Measurements from ENCODE around the gene ZNF324B.
"Not testable (repeated sequence)": the region's sequence is repeated elsewhere in the genome, so short reads cannot be mapped to it uniquely, and the experiment has no call there.

The ZNF324B gene

GRCh38 chr19:58455306-58455705 lies 3.9 kb downstream of the ZNF324B start:
- DNase-seq (ENCODE audit: low read depth in 2 of 2), result no peak

GRCh38 chr19:58456111-58456510 lies 4.7 kb downstream of the ZNF324B start:
- DNase-seq (ENCODE audit: low read depth in 2 of 2), result no peak

GRCh38 chr19:58460039-58460438 lies 8.6 kb downstream of the ZNF324B start:
- DNase-seq (ENCODE audit: low read depth in 2 of 2), result no peak

- DNase-seq (ENCODE audit: low read depth in 2 of 2), result no peak
Measured at GRCh38 chr19:58466089-58466759, 14.8 kb downstream of the ZNF324B start.

GRCh38 chr19:58466760-58467589 lies 15.6 kb downstream of the ZNF324B start, which contains the start of gene ZNF324:
Gene ZNF324 (plus strand): TSS chr19:58467080. CDS start chr19:58469186, 2,106 bp downstream.
- peak; percentile 95 for DNase-seq (ENCODE audit: low read depth in 2 of 2)

- DNase-seq (ENCODE audit: low read depth in 2 of 2), result no peak
Measured at GRCh38 chr19:58468216-58468839, 16.9 kb downstream of the ZNF324B start.

GRCh38 chr19:58469241-58470013 lies 18.0 kb downstream of the ZNF324B start:
- no peak for DNase-seq (ENCODE audit: low read depth in 2 of 2)

GRCh38 chr19:58470837-58471543 lies 19.6 kb downstream of the ZNF324B start:
- DNase-seq (ENCODE audit: low read depth in 2 of 2), result not testable (repeated sequence)

- no peak for DNase-seq (ENCODE audit: low read depth in 2 of 2)
Measured at GRCh38 chr19:58471736-58472135, 20.3 kb downstream of the ZNF324B start.

GRCh38 chr19:58473775-58474174 lies 22.4 kb downstream of the ZNF324B start:
- DNase-seq (ENCODE audit: low read depth in 2 of 2), result no peak

- DNase-seq (ENCODE audit: low read depth in 2 of 2), result no peak
Measured at GRCh38 chr19:58474291-58474996, 23.0 kb downstream of the ZNF324B start.

- no peak for DNase-seq (ENCODE audit: low read depth in 2 of 2)
Measured at GRCh38 chr19:58474997-58475713, 23.7 kb downstream of the ZNF324B start.

- DNase-seq (ENCODE audit: low read depth in 2 of 2), result peak; percentile 87 to 90
Measured at GRCh38 chr19:58475714-58476497, 24.5 kb downstream of the ZNF324B start, which contains the start of gene ZNF446. Gene ZNF446 (plus strand): TSS chr19:58476352. CDS start chr19:58477219, 867 bp downstream.

- DNase-seq (ENCODE audit: low read depth in 2 of 2), result no peak
Measured at GRCh38 chr19:58476498-58477015, 25.1 kb downstream of the ZNF324B start.

- DNase-seq (ENCODE audit: low read depth in 2 of 2), result no peak
Measured at GRCh38 chr19:58477130-58477529, 25.7 kb downstream of the ZNF324B start.

- no peak for DNase-seq (ENCODE audit: low read depth in 2 of 2)
Measured at GRCh38 chr19:58477871-58478270, 26.4 kb downstream of the ZNF324B start.

- no peak for DNase-seq (ENCODE audit: low read depth in 2 of 2)
Measured at GRCh38 chr19:58479303-58479702, 27.9 kb downstream of the ZNF324B start.

- DNase-seq (ENCODE audit: low read depth in 2 of 2), result no peak
Measured at GRCh38 chr19:58479736-58480480, 28.5 kb downstream of the ZNF324B start.
